Measurements from ENCODE around the gene MYCN.
"Not testable (repeated sequence)": the region's sequence is repeated elsewhere in the genome, so short reads cannot be mapped to it uniquely, and the experiment has no call there.

MYCN gene

GRCh38 chr2:15911686-15912085, 28.7 kb upstream of the MYCN start:
- Histone ChIP-seq H3K27me3 (ENCODE audit: insufficient read depth, poor library complexity, severe bottlenecking) (no peaks in the 10 kb centered on the region), H3K4me3 (ENCODE audit: severe bottlenecking) (no peak overlapping the region), H3K4me1 (ENCODE audit: insufficient read depth, poor library complexity, severe bottlenecking) (peaks cover 12% of the 10 kb centered on the region), H3K9me3 (ENCODE audit: severe bottlenecking) (no peaks in the 10 kb centered on the region), H3K27ac (ENCODE audit: poor library complexity, severe bottlenecking) (peak overlapping the region; percentile 22), H3K36me3 (ENCODE audit: low read depth) (no peaks in the 10 kb centered on the region)
- TF ChIP-seq CTCF (IDR thresholded peaks at IDR 0.05; ENCODE audit: poor library complexity, severe bottlenecking): no peak
- ATAC-seq (ENCODE audit: low read depth): no peak
- no peak for DNase-seq (ENCODE audit: low spot score)

GRCh38 chr2:15912203-15912602, 28.1 kb upstream of the MYCN start:
- no peaks in the 10 kb centered on the region for H3K36me3 ChIP-seq (ENCODE audit: low read depth)
- DNase-seq (ENCODE audit: low spot score) (peak; percentile 94), ATAC-seq (ENCODE audit: low read depth) (peak; percentile 99)
- peaks cover 12% of the 10 kb centered on the region for H3K4me1 ChIP-seq (ENCODE audit: insufficient read depth, poor library complexity, severe bottlenecking)
- no peak overlapping the region for H3K4me3 ChIP-seq (ENCODE audit: severe bottlenecking)
- H3K27me3 ChIP-seq (ENCODE audit: insufficient read depth, poor library complexity, severe bottlenecking): no peaks in the 10 kb centered on the region
- H3K9me3 ChIP-seq (ENCODE audit: severe bottlenecking): no peaks in the 10 kb centered on the region
- TF ChIP-seq CTCF (IDR thresholded peaks at IDR 0.05; ENCODE audit: poor library complexity, severe bottlenecking): no peak
- H3K27ac ChIP-seq (ENCODE audit: poor library complexity, severe bottlenecking): peak overlapping the region; percentile 22

- no peaks in the 10 kb centered on the region for H3K27me3 ChIP-seq (ENCODE audit: insufficient read depth, poor library complexity, severe bottlenecking)
- H3K36me3 ChIP-seq (ENCODE audit: low read depth): no peaks in the 10 kb centered on the region
- ATAC-seq (ENCODE audit: low read depth): no peak
- no peak for DNase-seq (ENCODE audit: low spot score)
- no peak overlapping the region for H3K4me3 ChIP-seq (ENCODE audit: severe bottlenecking)
- no peak for TF ChIP-seq CTCF (IDR thresholded peaks at IDR 0.05; ENCODE audit: poor library complexity, severe bottlenecking)
- no peak overlapping the region for H3K27ac ChIP-seq (ENCODE audit: poor library complexity, severe bottlenecking)
- peaks cover 12% of the 10 kb centered on the region for H3K4me1 ChIP-seq (ENCODE audit: insufficient read depth, poor library complexity, severe bottlenecking)
- no peaks in the 10 kb centered on the region for H3K9me3 ChIP-seq (ENCODE audit: severe bottlenecking)
These were observed 27.2 kb upstream of the MYCN start for GRCh38 chr2:15913146-15913545.

- no peak overlapping the region for H3K4me3 ChIP-seq (ENCODE audit: severe bottlenecking)
- no peak for DNase-seq (ENCODE audit: low spot score)
- no peaks in the 10 kb centered on the region for H3K27me3 ChIP-seq (ENCODE audit: insufficient read depth, poor library complexity, severe bottlenecking)
- no peaks in the 10 kb centered on the region for H3K36me3 ChIP-seq (ENCODE audit: low read depth)
- ATAC-seq (ENCODE audit: low read depth): no peak
- no peaks in the 10 kb centered on the region for H3K9me3 ChIP-seq (ENCODE audit: severe bottlenecking)
- no peak for TF ChIP-seq CTCF (IDR thresholded peaks at IDR 0.05; ENCODE audit: poor library complexity, severe bottlenecking)
- H3K4me1 ChIP-seq (ENCODE audit: insufficient read depth, poor library complexity, severe bottlenecking): peaks cover 12% of the 10 kb centered on the region
- no peak overlapping the region for H3K27ac ChIP-seq (ENCODE audit: poor library complexity, severe bottlenecking)
These were observed 25.6 kb upstream of the MYCN start for GRCh38 chr2:15914596-15915385.

GRCh38 chr2:15915546-15915945, 24.8 kb upstream of the MYCN start:
- not testable (repeated sequence) for H3K27me3 ChIP-seq (ENCODE audit: insufficient read depth, poor library complexity, severe bottlenecking); H3K27ac ChIP-seq (ENCODE audit: poor library complexity, severe bottlenecking); ATAC-seq (ENCODE audit: low read depth); H3K9me3 ChIP-seq (ENCODE audit: severe bottlenecking); H3K4me3 ChIP-seq (ENCODE audit: severe bottlenecking); DNase-seq (ENCODE audit: low spot score); H3K36me3 ChIP-seq (ENCODE audit: low read depth)
- peaks cover 12% of the 10 kb centered on the region for H3K4me1 ChIP-seq (ENCODE audit: insufficient read depth, poor library complexity, severe bottlenecking)
